GM13976 (cell line): ENCODE measurements around the gene KIF1A.

Source experiments
- DNase-seq: peaks from one replicate; pipeline ENCODE4 v3.0.0; 2012; ENCODE audit warnings: low spot score
- CTCF ChIP-seq: IDR thresholded peaks from 2 replicates; pipeline ENCODE4 v1.5.1; 2012; ENCODE audit warnings: borderline replicate concordance, mild to moderate bottlenecking; ENCODE audit not compliant: insufficient read depth; ENCODE audit errors: extremely low read depth, missing control alignments, control extremely low read depth
- in situ Hi-C: fragments of 300-500 bp; cut with MboI; formaldehyde crosslinking; loops from one replicate; pipeline ENCODE4 v1.12.0; 2022; ENCODE audit warnings: low sequenced_read_pairs, mixed read lengths, inconsistent platforms; ENCODE audit not compliant: unreplicated experiment

KIF1A gene

DNA sequence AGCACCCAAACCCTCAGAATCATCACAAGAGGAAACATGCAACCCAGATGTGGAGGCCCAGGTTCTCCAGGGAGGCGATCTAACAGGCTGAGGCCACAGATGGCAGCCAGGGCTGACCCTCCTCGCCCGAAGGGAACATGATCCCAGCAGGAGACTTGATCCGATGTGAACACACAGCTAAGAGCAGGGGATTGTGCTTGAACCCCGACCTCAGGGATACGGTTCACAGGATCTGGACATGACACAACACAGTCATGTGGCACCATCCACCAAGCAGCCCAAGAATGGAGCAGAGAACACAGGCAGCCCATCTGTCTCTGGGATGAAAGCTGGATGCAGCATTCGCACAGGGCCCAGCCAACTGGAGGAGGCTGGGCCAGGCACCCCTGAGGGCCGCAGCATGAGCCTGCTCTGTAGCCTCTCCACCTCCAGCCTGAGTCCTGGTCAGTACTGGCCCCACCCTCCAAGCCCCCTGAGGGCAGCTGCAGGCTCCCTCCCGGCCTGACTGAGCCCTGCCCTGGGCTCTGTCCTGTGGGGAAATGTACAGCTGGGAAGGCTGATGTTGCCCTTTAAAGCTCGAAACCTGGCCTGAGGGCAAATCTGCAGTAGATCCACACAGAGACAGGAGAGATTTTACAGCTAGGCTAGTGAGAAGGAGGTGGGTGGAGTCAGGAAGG lies 89.4 kb downstream of the KIF1A start:
- no peak for DNase-seq
- no peak for TF ChIP-seq CTCF
- in situ Hi-C loops = no loop called here

- in situ Hi-C loops = no loop called here
- no peak for TF ChIP-seq CTCF
- no peak for DNase-seq
These were observed 91.2 kb downstream of the KIF1A start for GRCh38 chr2:240728827-240729226.

- DNase-seq = no peak
- in situ Hi-C loops = no loop called here
- TF ChIP-seq CTCF = no peak
These were observed 91.7 kb downstream of the KIF1A start for GRCh38 chr2:240728361-240728760.

- no peak for DNase-seq
- TF ChIP-seq CTCF = no peak
- in situ Hi-C loops = no loop called here
These were observed 92.1 kb downstream of the KIF1A start for GRCh38 chr2:240727913-240728312.

DNA sequence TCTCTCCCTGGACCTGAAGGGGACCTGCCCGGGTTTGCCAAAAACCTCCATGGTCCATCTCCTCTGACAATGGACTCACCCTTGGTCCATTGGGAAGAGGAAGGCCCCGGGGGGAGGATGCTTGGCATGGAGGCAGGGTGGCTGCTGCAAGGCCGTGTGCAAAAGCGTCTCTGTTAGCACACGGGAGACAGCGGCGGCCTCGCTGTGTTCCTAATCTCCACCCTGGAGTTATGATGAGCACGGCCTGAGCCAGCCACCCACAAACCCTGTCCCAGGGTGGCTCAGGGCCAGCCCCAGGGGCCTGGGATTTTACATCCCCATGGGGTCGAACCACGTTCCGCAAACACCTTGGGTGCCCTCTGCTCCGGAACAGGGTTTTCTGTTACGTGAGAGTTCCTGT lies 92.6 kb downstream of the KIF1A start:
- no peak for DNase-seq
- no peak for TF ChIP-seq CTCF
- in situ Hi-C loops = no loop called here

GRCh38 chr2:240726876-240727275 lies 93.1 kb downstream of the KIF1A start:
- in situ Hi-C loops = no loop called here
- no peak for DNase-seq
- TF ChIP-seq CTCF = no peak
